K562 (cell line): ENCODE data around the gene GRK1. TPM values are rescaled to one million over a fixed set of nuclear protein-coding genes. Genes with fewer than 3 reads are reported as not detected.

Source experiments
- CBFA2T3 ChIP-seq: fragments of 450-650 bp; IDR thresholded peaks from 2 replicates; pipeline ENCODE4 v1.6.1; 2017
- FOXA1 ChIP-seq: fragments of 450-650 bp; IDR thresholded peaks from 2 replicates; pipeline ENCODE4 v1.6.1; 2016; ENCODE audit warnings: mild to moderate bottlenecking, borderline replicate concordance
- HNRNPLL ChIP-seq: fragments of 200-400 bp; formaldehyde crosslinking; IDR thresholded peaks from 2 replicates; pipeline ENCODE4 v1.6.1; 2017; ENCODE audit warnings: low read length, low read depth, mild to moderate bottlenecking; ENCODE audit not compliant: poor library complexity, severe bottlenecking
- MIER1 ChIP-seq: fragments of 450-650 bp; IDR thresholded peaks from 2 replicates; pipeline ENCODE4 v1.6.1; 2016; ENCODE audit warnings: antibody characterized with exemption, mild to moderate bottlenecking, low read depth
- NR2C2 ChIP-seq, 2 experiments: fragments of 200-800 bp in 1 of 2; sonication (Bioruptor generic) in 1 of 2; sonication (generic) in 1 of 2; formaldehyde crosslinking in 1 of 2; IDR thresholded peaks; 2 replicates each; pipeline versions ENCODE4 v1.6.1 to v1.8.0; 2016 to 2022; ENCODE audit warnings: mild to moderate bottlenecking in 1 of 2, missing compliant biosample characterization in 1 of 2, missing genetic modification characterization in 1 of 2, missing genetic modification reagents in 1 of 2
- PHF8 ChIP-seq: fragments of 200-600 bp; sonication (generic); IDR thresholded peaks from 2 replicates; pipeline ENCODE4 v1.6.1; 2012; ENCODE audit warnings: mixed run types, mild to moderate bottlenecking, inconsistent platforms, low read length, moderate library complexity, borderline replicate concordance
- STAG1 ChIP-seq: sonication (generic); formaldehyde crosslinking; IDR thresholded peaks from 2 replicates; pipeline ENCODE4 v1.5.0; 2020; ENCODE audit warnings: missing genetic modification reagents, borderline replicate concordance
- ZBTB7A ChIP-seq: IDR thresholded peaks from 2 replicates; pipeline ENCODE4 v1.6.1; 2011; ENCODE audit warnings: low read depth, mild to moderate bottlenecking, low read length, moderate library complexity, borderline replicate concordance; ENCODE audit not compliant: control insufficient read depth
- ZNF12 ChIP-seq: sonication (generic); formaldehyde crosslinking; IDR thresholded peaks from 2 replicates; pipeline ENCODE4 v1.4.0; 2020; ENCODE audit warnings: mild to moderate bottlenecking, missing genetic modification reagents
- ZNF263 ChIP-seq: sonication (generic); formaldehyde crosslinking; IDR thresholded peaks from 2 replicates; pipeline ENCODE4 v1.8.0; 2022; ENCODE audit warnings: mild to moderate bottlenecking, missing genetic modification reagents, borderline replicate concordance
- ZNF311 ChIP-seq: fragments of 250-450 bp; sonication (Bioruptor Pico); IDR thresholded peaks from 2 replicates; pipeline ENCODE4 v1.4.0; 2020; ENCODE audit warnings: mild to moderate bottlenecking, moderate library complexity
- ZNF695 ChIP-seq: fragments of 450-650 bp; formaldehyde crosslinking; IDR thresholded peaks from 2 replicates; pipeline ENCODE4 v1.4.0; 2020; ENCODE audit warnings: mild to moderate bottlenecking, moderate library complexity
- polyA plus RNA-seq, 8 experiments: library from polyadenylated mRNA; depleted of rRNA in 4 of 8; stranded (reverse) in 5 of 8; unstranded in 3 of 8; fragments of >200 nt; fragmentation: Nextera tagmentation in 2 of 8; fragmentation: Illumina TruSeq in 1 of 8; extraction: Ambion mirVana in 2 of 8; extraction: Trizol in 1 of 8; gene quantifications; 2 replicates each; pipeline versions ENCODE4 v1.2.1 to v1.2.3, GENCODE V29; 2011 to 2014; ENCODE audit warnings: inconsistent platforms in 1 of 8, missing spikeins in 1 of 8
- total RNA-seq, 7 experiments: library from RNA; depleted of rRNA in 6 of 7; stranded (reverse); fragments of >200 nt in 6 of 7; fragmentation: Illumina TruSeq in 2 of 7; extraction: Trizol in 2 of 7; gene quantifications; 2 replicates each; pipeline versions ENCODE4 v1.2.1 to v1.2.3, GENCODE V29; 2011 to 2021; ENCODE audit warnings: low replicate concordance in 1 of 7
- TF ChIP-seq, protein P1 (sequence below): fragments of 250-450 bp; sonication (Bioruptor Pico); IDR thresholded peaks from 2 replicates; pipeline ENCODE4 v1.9.0; 2021; ENCODE audit warnings: mild to moderate bottlenecking, inconsistent platforms
- TF ChIP-seq, protein P2 (sequence below): fragments of 250-450 bp; sonication (Bioruptor Pico); IDR thresholded peaks from 2 replicates; pipeline ENCODE4 v1.5.0; 2022; ENCODE audit warnings: mild to moderate bottlenecking
- TF ChIP-seq, protein P3 (sequence below): fragments of 450-650 bp; IDR thresholded peaks from 2 replicates; pipeline ENCODE4 v1.7.1; 2018; ENCODE audit warnings: mild to moderate bottlenecking, low read depth; ENCODE audit not compliant: partially characterized antibody
- TF ChIP-seq, protein P4 (sequence below): sonication (generic); formaldehyde crosslinking; IDR thresholded peaks from 2 replicates; pipeline ENCODE4 v1.8.0; 2022; ENCODE audit warnings: missing genetic modification reagents, mild to moderate bottlenecking, moderate library complexity, borderline replicate concordance

Gene GRK1
- total and polyA plus RNA-seq, 9 of the 15 experiments (the other 6 are each of a cell fraction or from before 2014, with no cell fraction given) = 0.09 TPM; not detected in 8

DNA sequence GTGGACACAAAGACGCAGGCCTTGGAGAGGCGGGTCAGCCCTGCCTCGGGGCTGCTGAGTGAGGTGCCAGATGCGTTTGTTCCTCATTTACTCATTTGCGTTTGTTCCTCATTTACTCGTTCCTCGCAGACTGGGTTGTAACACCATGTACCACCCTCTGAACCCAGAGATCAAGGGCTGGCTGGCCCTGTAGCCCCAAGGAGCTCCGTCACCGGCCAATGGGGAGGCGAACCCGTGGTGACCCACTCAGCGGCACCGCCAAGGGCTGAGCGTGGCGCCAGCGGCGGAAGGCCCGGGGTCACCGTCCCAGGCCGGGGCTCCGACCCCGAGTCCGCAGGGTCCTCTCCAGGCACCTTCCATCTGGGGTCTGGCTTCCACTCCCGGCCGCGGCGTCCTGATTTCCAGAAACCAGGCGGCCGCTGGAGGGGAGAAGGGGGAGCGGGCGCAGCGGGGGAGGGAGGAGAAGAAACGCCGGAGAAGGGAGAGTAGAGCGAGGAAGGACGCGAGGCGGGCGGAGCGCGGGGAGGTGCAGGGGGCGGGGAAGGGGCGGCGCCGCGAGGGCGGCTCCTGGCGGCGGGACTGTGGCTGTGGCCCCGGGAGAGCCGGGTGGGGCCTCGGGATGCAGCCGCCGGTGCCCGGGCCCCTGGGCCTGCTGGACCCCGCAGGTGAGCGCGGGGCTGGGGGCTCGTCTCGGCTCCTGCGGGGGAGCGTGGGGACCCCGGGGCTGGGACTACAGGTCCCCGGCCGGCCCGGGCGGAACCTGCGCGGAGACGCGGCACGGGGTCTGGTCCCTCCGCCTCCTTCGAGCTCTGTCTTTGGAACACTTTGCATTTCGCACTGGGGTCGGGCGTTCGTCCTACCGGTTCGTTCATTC, 91.9 kb downstream of the GRK1 start, which contains the start of gene TMEM255B (continued):
- TF ChIP-seq, protein P1, sequence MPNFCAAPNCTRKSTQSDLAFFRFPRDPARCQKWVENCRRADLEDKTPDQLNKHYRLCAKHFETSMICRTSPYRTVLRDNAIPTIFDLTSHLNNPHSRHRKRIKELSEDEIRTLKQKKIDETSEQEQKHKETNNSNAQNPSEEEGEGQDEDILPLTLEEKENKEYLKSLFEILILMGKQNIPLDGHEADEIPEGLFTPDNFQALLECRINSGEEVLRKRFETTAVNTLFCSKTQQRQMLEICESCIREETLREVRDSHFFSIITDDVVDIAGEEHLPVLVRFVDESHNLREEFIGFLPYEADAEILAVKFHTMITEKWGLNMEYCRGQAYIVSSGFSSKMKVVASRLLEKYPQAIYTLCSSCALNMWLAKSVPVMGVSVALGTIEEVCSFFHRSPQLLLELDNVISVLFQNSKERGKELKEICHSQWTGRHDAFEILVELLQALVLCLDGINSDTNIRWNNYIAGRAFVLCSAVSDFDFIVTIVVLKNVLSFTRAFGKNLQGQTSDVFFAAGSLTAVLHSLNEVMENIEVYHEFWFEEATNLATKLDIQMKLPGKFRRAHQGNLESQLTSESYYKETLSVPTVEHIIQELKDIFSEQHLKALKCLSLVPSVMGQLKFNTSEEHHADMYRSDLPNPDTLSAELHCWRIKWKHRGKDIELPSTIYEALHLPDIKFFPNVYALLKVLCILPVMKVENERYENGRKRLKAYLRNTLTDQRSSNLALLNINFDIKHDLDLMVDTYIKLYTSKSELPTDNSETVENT = no peak
- TF ChIP-seq FOXA1 = no peak
- TF ChIP-seq ZNF311 = no peak
- TF ChIP-seq PHF8 = peak; percentile 48; the same call in 1 of the 2 replicates
- no peak for TF ChIP-seq STAG1 (CRISPR knock-in tag)
- TF ChIP-seq CBFA2T3 = no peak
- TF ChIP-seq HNRNPLL = peak; percentile 68
- TF ChIP-seq, protein P2, sequence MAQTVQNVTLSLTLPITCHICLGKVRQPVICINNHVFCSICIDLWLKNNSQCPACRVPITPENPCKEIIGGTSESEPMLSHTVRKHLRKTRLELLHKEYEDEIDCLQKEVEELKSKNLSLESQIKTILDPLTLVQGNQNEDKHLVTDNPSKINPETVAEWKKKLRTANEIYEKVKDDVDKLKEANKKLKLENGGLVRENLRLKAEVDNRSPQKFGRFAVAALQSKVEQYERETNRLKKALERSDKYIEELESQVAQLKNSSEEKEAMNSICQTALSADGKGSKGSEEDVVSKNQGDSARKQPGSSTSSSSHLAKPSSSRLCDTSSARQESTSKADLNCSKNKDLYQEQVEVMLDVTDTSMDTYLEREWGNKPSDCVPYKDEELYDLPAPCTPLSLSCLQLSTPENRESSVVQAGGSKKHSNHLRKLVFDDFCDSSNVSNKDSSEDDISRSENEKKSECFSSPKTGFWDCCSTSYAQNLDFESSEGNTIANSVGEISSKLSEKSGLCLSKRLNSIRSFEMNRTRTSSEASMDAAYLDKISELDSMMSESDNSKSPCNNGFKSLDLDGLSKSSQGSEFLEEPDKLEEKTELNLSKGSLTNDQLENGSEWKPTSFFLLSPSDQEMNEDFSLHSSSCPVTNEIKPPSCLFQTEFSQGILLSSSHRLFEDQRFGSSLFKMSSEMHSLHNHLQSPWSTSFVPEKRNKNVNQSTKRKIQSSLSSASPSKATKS = no peak
- TF ChIP-seq, protein P3, sequence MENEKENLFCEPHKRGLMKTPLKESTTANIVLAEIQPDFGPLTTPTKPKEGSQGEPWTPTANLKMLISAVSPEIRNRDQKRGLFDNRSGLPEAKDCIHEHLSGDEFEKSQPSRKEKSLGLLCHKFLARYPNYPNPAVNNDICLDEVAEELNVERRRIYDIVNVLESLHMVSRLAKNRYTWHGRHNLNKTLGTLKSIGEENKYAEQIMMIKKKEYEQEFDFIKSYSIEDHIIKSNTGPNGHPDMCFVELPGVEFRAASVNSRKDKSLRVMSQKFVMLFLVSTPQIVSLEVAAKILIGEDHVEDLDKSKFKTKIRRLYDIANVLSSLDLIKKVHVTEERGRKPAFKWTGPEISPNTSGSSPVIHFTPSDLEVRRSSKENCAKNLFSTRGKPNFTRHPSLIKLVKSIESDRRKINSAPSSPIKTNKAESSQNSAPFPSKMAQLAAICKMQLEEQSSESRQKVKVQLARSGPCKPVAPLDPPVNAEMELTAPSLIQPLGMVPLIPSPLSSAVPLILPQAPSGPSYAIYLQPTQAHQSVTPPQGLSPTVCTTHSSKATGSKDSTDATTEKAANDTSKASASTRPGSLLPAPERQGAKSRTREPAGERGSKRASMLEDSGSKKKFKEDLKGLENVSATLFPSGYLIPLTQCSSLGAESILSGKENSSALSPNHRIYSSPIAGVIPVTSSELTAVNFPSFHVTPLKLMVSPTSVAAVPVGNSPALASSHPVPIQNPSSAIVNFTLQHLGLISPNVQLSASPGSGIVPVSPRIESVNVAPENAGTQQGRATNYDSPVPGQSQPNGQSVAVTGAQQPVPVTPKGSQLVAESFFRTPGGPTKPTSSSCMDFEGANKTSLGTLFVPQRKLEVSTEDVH = no peak
- peak; percentile 53; the same call in 1 of the 2 replicates for TF ChIP-seq ZBTB7A
- no peak for TF ChIP-seq ZNF12 (CRISPR knock-in tag)
- TF ChIP-seq, protein P4, sequence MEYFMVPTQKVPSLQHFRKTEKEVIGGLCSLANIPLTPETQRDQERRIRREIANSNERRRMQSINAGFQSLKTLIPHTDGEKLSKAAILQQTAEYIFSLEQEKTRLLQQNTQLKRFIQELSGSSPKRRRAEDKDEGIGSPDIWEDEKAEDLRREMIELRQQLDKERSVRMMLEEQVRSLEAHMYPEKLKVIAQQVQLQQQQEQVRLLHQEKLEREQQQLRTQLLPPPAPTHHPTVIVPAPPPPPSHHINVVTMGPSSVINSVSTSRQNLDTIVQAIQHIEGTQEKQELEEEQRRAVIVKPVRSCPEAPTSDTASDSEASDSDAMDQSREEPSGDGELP = peak; percentile 36; the same call in 1 of the 2 replicates
- TF ChIP-seq ZNF263 (CRISPR knock-in tag) = no peak
- TF ChIP-seq MIER1 = no peak
- no peak for TF ChIP-seq NR2C2 (CRISPR knock-in tag; IDR thresholded peaks at IDR 0.05)
- TF ChIP-seq NR2C2 (tag; IDR thresholded peaks at IDR 0.05) = peak; percentile 32; the same call in 1 of the 2 replicates
- TF ChIP-seq ZNF695 (CRISPR knock-in tag) = no peak
